ENCODE measurements around the gene PCCA. TPM values are rescaled to one million over a fixed set of nuclear protein-coding genes. Genes with fewer than 3 reads are reported as not detected.

The PCCA gene
- total RNA-seq, 1 donor from 2014 or later = 66.8 TPM

GRCh38 chr13:100357764-100358163 is 268.9 kb downstream of the PCCA start:
- no peak overlapping the region for H3K4me3 Mint-ChIP-seq (ENCODE audit: unreplicated experiment)
- H3K27ac Mint-ChIP-seq (ENCODE audit: unreplicated experiment) = no peak overlapping the region

GRCh38 chr13:100361504-100361903 is 272.6 kb downstream of the PCCA start:
- Mint-ChIP-seq H3K27ac (ENCODE audit: unreplicated experiment) (no peak overlapping the region), H3K4me3 (ENCODE audit: unreplicated experiment) (no peak overlapping the region), H3K27me3 (ENCODE audit: unreplicated experiment) (no peaks in the 10 kb centered on the region), H3K36me3 (ENCODE audit: unreplicated experiment) (no peaks in the 10 kb centered on the region), H3K4me1 (ENCODE audit: low read depth, unreplicated experiment) (peaks cover 12% of the 10 kb centered on the region), H3K9me3 (ENCODE audit: unreplicated experiment) (no peaks in the 10 kb centered on the region)
- no peak for DNase-seq
- no peak for TF ChIP-seq CTCF (IDR thresholded peaks at IDR 0.05; ENCODE audit: partially characterized antibody, unreplicated experiment)

More at GRCh38 chr13:100357764-100358163, 268.9 kb downstream of the PCCA start:
- H3K27me3 Mint-ChIP-seq (ENCODE audit: unreplicated experiment) = no peaks in the 10 kb centered on the region
- H3K9me3 Mint-ChIP-seq (ENCODE audit: unreplicated experiment) = no peaks in the 10 kb centered on the region
- no peak for DNase-seq
- no peak for TF ChIP-seq CTCF (IDR thresholded peaks at IDR 0.05; ENCODE audit: partially characterized antibody, unreplicated experiment)
- H3K36me3 Mint-ChIP-seq (ENCODE audit: unreplicated experiment) = no peaks in the 10 kb centered on the region
- peaks cover 7% of the 10 kb centered on the region for H3K4me1 Mint-ChIP-seq (ENCODE audit: low read depth, unreplicated experiment)

GRCh38 chr13:100362371-100362770 is 273.5 kb downstream of the PCCA start:
- H3K9me3 Mint-ChIP-seq (ENCODE audit: unreplicated experiment) = no peaks in the 10 kb centered on the region
- no peaks in the 10 kb centered on the region for H3K36me3 Mint-ChIP-seq (ENCODE audit: unreplicated experiment)
- H3K27ac Mint-ChIP-seq (ENCODE audit: unreplicated experiment) = no peak overlapping the region
- H3K4me3 Mint-ChIP-seq (ENCODE audit: unreplicated experiment) = no peak overlapping the region
- no peak for TF ChIP-seq CTCF (IDR thresholded peaks at IDR 0.05; ENCODE audit: partially characterized antibody, unreplicated experiment)
- H3K27me3 Mint-ChIP-seq (ENCODE audit: unreplicated experiment) = no peaks in the 10 kb centered on the region
- peaks cover 12% of the 10 kb centered on the region for H3K4me1 Mint-ChIP-seq (ENCODE audit: low read depth, unreplicated experiment)
- DNase-seq = no peak

GRCh38 chr13:100362781-100363180 is 273.9 kb downstream of the PCCA start:
- no peaks in the 10 kb centered on the region for H3K9me3 Mint-ChIP-seq (ENCODE audit: unreplicated experiment)
- H3K4me3 Mint-ChIP-seq (ENCODE audit: unreplicated experiment) = no peak overlapping the region
- peaks cover 12% of the 10 kb centered on the region for H3K4me1 Mint-ChIP-seq (ENCODE audit: low read depth, unreplicated experiment)

GRCh38 chr13:100363285-100363711 is 274.4 kb downstream of the PCCA start:
- Mint-ChIP-seq H3K4me1 (ENCODE audit: low read depth, unreplicated experiment) (peaks cover 12% of the 10 kb centered on the region), H3K9me3 (ENCODE audit: unreplicated experiment) (no peaks in the 10 kb centered on the region), H3K27ac (ENCODE audit: unreplicated experiment) (no peak overlapping the region), H3K4me3 (ENCODE audit: unreplicated experiment) (no peak overlapping the region), H3K36me3 (ENCODE audit: unreplicated experiment) (no peaks in the 10 kb centered on the region), H3K27me3 (ENCODE audit: unreplicated experiment) (no peaks in the 10 kb centered on the region)
- TF ChIP-seq CTCF (IDR thresholded peaks at IDR 0.05; ENCODE audit: partially characterized antibody, unreplicated experiment) = no peak
- DNase-seq = no peak

More at GRCh38 chr13:100362781-100363180, 273.9 kb downstream of the PCCA start:
- TF ChIP-seq CTCF (IDR thresholded peaks at IDR 0.05; ENCODE audit: partially characterized antibody, unreplicated experiment) = no peak
- no peak for DNase-seq
- Mint-ChIP-seq H3K36me3 (ENCODE audit: unreplicated experiment) (no peaks in the 10 kb centered on the region), H3K27ac (ENCODE audit: unreplicated experiment) (no peak overlapping the region), H3K27me3 (ENCODE audit: unreplicated experiment) (no peaks in the 10 kb centered on the region)

Measured in glutamatergic neuron (in vitro differentiated cells).